Measurements from ENCODE around the gene VWF. TPM values are rescaled to one million over a fixed set of nuclear protein-coding genes. Genes with fewer than 3 reads are reported as not detected.

The VWF gene
- total RNA-seq, 1 experiment from 2014 or later = 0.48 TPM

DNA sequence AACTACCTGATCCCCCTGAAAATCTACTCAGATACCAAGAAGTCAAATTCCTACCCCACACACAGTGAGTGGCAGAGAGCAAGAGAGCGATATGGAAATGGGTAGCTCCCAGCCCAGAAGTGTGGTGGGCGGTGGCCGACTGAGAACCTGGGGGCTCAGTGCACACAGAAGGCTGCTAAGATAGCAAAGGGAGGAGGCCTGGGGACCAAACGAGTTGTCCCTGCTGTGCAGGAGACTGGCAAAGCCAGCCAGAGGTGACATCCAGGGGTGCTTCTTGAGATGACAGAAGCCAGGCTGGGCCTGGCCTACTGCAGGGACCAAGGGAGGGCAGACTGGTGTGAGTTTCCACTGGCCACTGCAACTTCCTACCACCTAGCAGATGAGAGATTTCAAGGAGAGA lies 52.9 kb downstream of the VWF start:
- intact Hi-C loops (cut with micrococcal nuclease; ENCODE audit: unreplicated experiment) = no loop called here
- DNase-seq = no peak
- BruUV-seq (replicated peaks) = no TSS peak
- Histone ChIP-seq H3K27ac (no peak overlapping the region), H2AFZ (no peak overlapping the region), H3K27me3 (ENCODE audit: insufficient read depth, low read depth) (no peaks in the 10 kb centered on the region), H3K4me1 (replicated peaks; ENCODE audit: insufficient read depth) (peaks cover 10% of the 10 kb centered on the region), H3K4me3 (no peak overlapping the region), H3K9me2 (ENCODE audit: insufficient read depth) (no peaks in the 10 kb centered on the region), H4K20me1 (ENCODE audit: insufficient read depth) (no peaks in the 10 kb centered on the region), H3K79me2 (ENCODE audit: low read depth) (no peaks in the 10 kb centered on the region), H3K4me2 (no peak overlapping the region), H3F3A (ENCODE audit: insufficient read depth, low read depth) (peaks cover 5% of the 10 kb centered on the region; the same call in 1 of the 2 replicates), H3K9me3 (ENCODE audit: insufficient read depth, low read depth) (no peaks in the 10 kb centered on the region), H3K36me3 (ENCODE audit: low read depth) (no peaks in the 10 kb centered on the region)
- ChIA-PET POLR2A (ENCODE audit: unreplicated experiment) (interaction anchor here (0.5 to 0.7 kb wide), 2 partner anchors 18 to 22 kb away, joined by 4 to 11 read pairs; no protein-coding TSS in a partner anchor), CTCF (interaction anchor here (0.5 to 2.1 kb wide), 2 partner anchors 41 to 124 kb away, joined by 3 to 10 read pairs; no protein-coding TSS in a partner anchor)
- TF ChIP-seq, protein P1, sequence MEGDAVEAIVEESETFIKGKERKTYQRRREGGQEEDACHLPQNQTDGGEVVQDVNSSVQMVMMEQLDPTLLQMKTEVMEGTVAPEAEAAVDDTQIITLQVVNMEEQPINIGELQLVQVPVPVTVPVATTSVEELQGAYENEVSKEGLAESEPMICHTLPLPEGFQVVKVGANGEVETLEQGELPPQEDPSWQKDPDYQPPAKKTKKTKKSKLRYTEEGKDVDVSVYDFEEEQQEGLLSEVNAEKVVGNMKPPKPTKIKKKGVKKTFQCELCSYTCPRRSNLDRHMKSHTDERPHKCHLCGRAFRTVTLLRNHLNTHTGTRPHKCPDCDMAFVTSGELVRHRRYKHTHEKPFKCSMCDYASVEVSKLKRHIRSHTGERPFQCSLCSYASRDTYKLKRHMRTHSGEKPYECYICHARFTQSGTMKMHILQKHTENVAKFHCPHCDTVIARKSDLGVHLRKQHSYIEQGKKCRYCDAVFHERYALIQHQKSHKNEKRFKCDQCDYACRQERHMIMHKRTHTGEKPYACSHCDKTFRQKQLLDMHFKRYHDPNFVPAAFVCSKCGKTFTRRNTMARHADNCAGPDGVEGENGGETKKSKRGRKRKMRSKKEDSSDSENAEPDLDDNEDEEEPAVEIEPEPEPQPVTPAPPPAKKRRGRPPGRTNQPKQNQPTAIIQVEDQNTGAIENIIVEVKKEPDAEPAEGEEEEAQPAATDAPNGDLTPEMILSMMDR (conservative IDR thresholded peaks at IDR 0.05) = no peak
- TF ChIP-seq EZH2 (IDR thresholded peaks at IDR 0.05; ENCODE audit: low read depth) = no peak

DNA sequence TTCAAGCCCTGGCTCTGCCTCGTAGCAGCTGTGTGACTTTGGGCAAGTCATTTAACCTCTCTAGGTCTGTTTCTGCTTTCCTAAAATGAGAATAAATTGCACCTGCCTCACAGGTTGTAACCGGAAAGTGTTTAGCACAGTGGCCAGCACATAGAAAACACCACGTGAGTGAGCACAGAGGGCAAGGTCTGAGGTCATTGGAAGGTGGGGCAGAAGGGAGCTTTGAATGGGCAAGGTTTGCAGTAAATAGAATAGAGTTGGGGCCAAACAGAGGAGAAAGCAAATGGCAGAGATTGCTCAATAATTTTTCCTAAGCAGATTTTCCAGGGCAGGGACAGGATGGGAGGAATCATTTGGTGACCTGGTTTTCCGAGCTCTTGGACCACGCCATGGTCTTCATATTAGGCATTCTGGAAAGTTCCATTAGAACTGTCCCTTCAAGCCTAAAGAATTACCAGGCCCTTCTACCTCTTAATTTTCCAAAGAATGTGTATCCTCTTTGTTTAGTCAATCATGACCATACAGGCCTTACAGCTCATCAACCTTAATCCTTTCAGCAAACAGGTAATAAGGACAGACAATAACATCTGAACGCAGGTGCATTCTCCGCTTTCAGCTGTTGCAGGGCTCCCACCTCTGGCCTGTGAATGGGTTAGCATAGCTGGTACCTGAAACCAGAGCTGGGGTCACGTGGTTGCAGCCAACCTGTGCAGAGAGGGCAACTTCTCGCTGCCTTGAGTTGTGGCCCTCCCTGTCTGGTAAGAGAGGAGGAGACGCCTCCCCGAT lies 53.8 kb downstream of the VWF start:
- H3K4me1 ChIP-seq (replicated peaks; ENCODE audit: insufficient read depth) = peaks cover 16% of the 10 kb centered on the region
- no peak overlapping the region for H3K27ac ChIP-seq
- H3K36me3 ChIP-seq (ENCODE audit: low read depth) = no peaks in the 10 kb centered on the region
- no peak overlapping the region for H3K4me2 ChIP-seq
- no peaks in the 10 kb centered on the region for H4K20me1 ChIP-seq (ENCODE audit: insufficient read depth)
- DNase-seq = peak in 1 of 2 experiments; percentile 55
- intact Hi-C loops (cut with micrococcal nuclease; ENCODE audit: unreplicated experiment) = no loop called here
- peaks cover 5% of the 10 kb centered on the region; the same call in 1 of the 2 replicates for H3F3A ChIP-seq (ENCODE audit: insufficient read depth, low read depth)
- no peaks in the 10 kb centered on the region for H3K27me3 ChIP-seq (ENCODE audit: insufficient read depth, low read depth)
- POLR2A ChIA-PET (ENCODE audit: unreplicated experiment) = interaction anchor here (0.5 to 0.6 kb wide), 2 partner anchors 14 to 129 kb away, joined by 3 to 9 read pairs; no protein-coding TSS in a partner anchor
- no peaks in the 10 kb centered on the region for H3K9me2 ChIP-seq (ENCODE audit: insufficient read depth)
- TF ChIP-seq, protein P1 (conservative IDR thresholded peaks at IDR 0.05) = no peak
- no peak for TF ChIP-seq EZH2 (IDR thresholded peaks at IDR 0.05; ENCODE audit: low read depth)
- H3K79me2 ChIP-seq (ENCODE audit: low read depth) = no peaks in the 10 kb centered on the region
- H3K4me3 ChIP-seq = no peak overlapping the region
- no TSS peak for BruUV-seq (replicated peaks)
- no peak overlapping the region for H2AFZ ChIP-seq
- CTCF ChIA-PET = no interaction called here
- H3K9me3 ChIP-seq (ENCODE audit: insufficient read depth, low read depth) = no peaks in the 10 kb centered on the region

DNA sequence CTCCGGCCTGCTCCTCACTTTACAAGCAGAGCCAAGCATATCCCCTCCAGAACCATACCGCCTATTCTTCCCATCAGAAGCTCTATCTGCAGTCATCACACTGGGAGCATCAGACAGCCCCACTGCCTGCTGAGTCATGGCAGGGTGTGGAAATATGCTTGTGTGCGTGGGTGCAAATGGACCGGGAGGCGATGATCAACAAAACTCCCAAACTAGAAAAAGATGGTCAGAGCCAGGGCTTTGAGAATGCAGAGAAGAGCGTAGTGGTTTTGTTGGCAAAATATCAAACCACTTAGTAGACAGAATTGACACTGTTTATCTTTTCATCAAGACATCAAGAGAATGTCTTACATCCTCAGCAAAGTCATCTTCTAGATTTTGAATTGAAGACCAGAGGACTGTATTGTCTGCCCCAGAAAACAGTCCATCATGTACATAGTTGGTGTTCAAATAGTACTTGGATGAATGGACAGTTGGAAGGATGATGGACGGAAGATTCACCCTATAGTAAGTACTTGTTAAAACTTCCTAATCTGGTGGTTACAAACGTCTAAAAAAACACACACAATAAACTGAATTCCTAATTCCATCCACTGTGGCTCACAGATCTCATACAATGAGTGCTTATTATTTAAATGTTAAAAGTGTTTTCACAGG lies 54.9 kb downstream of the VWF start:
- Histone ChIP-seq H3K4me1 (replicated peaks; ENCODE audit: insufficient read depth) (peaks cover 28% of the 10 kb centered on the region), H3K4me3 (no peak overlapping the region), H3K9me3 (ENCODE audit: insufficient read depth, low read depth) (no peaks in the 10 kb centered on the region), H3K27me3 (ENCODE audit: insufficient read depth, low read depth) (no peaks in the 10 kb centered on the region), H3K79me2 (ENCODE audit: low read depth) (no peaks in the 10 kb centered on the region), H3K4me2 (no peak overlapping the region), H2AFZ (no peak overlapping the region), H3F3A (ENCODE audit: insufficient read depth, low read depth) (peaks cover 5% of the 10 kb centered on the region; the same call in 1 of the 2 replicates), H3K9me2 (ENCODE audit: insufficient read depth) (no peaks in the 10 kb centered on the region), H3K36me3 (ENCODE audit: low read depth) (no peaks in the 10 kb centered on the region), H4K20me1 (ENCODE audit: insufficient read depth) (no peaks in the 10 kb centered on the region), H3K27ac (no peak overlapping the region)
- no peak for DNase-seq
- ChIA-PET CTCF (interaction anchor here (0.6 kb wide), 1 partner anchor 69 kb away, joined by 3 read pairs; no protein-coding TSS in a partner anchor), POLR2A (ENCODE audit: unreplicated experiment) (interaction anchor here (0.6 kb wide), 1 partner anchor 15 kb away, joined by 3 read pairs; no protein-coding TSS in a partner anchor)
- BruUV-seq (replicated peaks) = no TSS peak
- intact Hi-C loops (cut with micrococcal nuclease; ENCODE audit: unreplicated experiment) = loop anchor here (10.0 kb wide), 1 partner anchor 465 kb away; the partner anchor contains the start of gene GAPDH
- TF ChIP-seq EZH2 (IDR thresholded peaks at IDR 0.05; ENCODE audit: low read depth) = no peak
- TF ChIP-seq, protein P1 (conservative IDR thresholded peaks at IDR 0.05) = no peak

All from PC-9 (cell line).